ENCODE results near the gene HOXD13. TPM values are rescaled to one million over a fixed set of nuclear protein-coding genes. Genes with fewer than 3 reads are reported as not detected.

Gene HOXD13
- total and polyA plus RNA-seq, 2 of the 13 experiments (the other 11 are each of a cell fraction or from before 2014, with no cell fraction given): not detected

GRCh38 chr2:176088048-176088936 lies 4.2 kb upstream of the HOXD13 start (continued):
- TF ChIP-seq MYC (CRISPR knock-in tag; IDR thresholded peaks at IDR 0.05; ENCODE audit: borderline replicate concordance): peak; percentile 22; the same call in 1 of the 2 replicates

- POLR2A ChIA-PET: no interaction called here
- H3K4me2 ChIP-seq (ENCODE audit: low read depth, low read length): no peak overlapping the region
- peaks cover 25% of the 10 kb centered on the region for H3K4me1 ChIP-seq (ENCODE audit: insufficient read depth, low read length)
- TF ChIP-seq ZNF263 (CRISPR knock-in tag; IDR thresholded peaks at IDR 0.05) (no peak), ZFP62 (CRISPR knock-in tag; IDR thresholded peaks at IDR 0.05) (no peak), NR2C2 (CRISPR knock-in tag; IDR thresholded peaks at IDR 0.05; ENCODE audit: borderline replicate concordance) (no peak), RNF2 (conservative IDR thresholded peaks at IDR 0.05; ENCODE audit: low read depth) (0 out of 2 replicates have a peak, but pooled peaks have one; percentile 19), NFIB (CRISPR knock-in tag; IDR thresholded peaks at IDR 0.05; ENCODE audit: borderline replicate concordance) (no peak), ATF4 (CRISPR knock-in tag; IDR thresholded peaks at IDR 0.05) (no peak)
- TF ChIP-seq, protein P1, sequence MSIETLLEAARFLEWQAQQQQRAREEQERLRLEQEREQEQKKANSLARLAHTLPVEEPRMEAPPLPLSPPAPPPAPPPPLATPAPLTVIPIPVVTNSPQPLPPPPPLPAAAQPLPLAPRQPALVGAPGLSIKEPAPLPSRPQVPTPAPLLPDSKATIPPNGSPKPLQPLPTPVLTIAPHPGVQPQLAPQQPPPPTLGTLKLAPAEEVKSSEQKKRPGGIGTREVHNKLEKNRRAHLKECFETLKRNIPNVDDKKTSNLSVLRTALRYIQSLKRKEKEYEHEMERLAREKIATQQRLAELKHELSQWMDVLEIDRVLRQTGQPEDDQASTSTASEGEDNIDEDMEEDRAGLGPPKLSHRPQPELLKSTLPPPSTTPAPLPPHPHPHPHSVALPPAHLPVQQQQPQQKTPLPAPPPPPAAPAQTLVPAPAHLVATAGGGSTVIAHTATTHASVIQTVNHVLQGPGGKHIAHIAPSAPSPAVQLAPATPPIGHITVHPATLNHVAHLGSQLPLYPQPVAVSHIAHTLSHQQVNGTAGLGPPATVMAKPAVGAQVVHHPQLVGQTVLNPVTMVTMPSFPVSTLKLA (IDR thresholded peaks at IDR 0.05): no peak
- no peak overlapping the region for H3K27ac ChIP-seq (ENCODE audit: extremely low read length, insufficient read depth, low read length)
- intact Hi-C loops (cut with micrococcal nuclease; ENCODE audit: unreplicated experiment): loop anchor here (1.0 to 2.0 kb wide), 4 partner anchors 88 to 723 kb away; no protein-coding TSS in a partner anchor
- no peak for ATAC-seq
- H3K4me3 ChIP-seq (replicated peaks in 1 of 3; ENCODE audit: insufficient read depth in 1 of 3, low read depth in 2 of 3, low read length in 3 of 3): no peak overlapping the region
- in situ Hi-C loops (cut with HindIII; ENCODE audit: extremely low pct_ligation_motif_present, low pct_unique_long_range_greater_than_20kb): no loop called here
- no peak for DNase-seq (ENCODE audit: low spot score)
- H3K36me3 ChIP-seq (replicated peaks in 1 of 2; ENCODE audit: control insufficient read depth in 1 of 2, insufficient read depth in 2 of 2, low read length in 2 of 2): no peaks in the 10 kb centered on the region
- CTCF ChIA-PET (ENCODE audit: low intra/inter-chr PET ratio, low total read pairs): interaction anchor here (1.2 to 2.1 kb wide), 3 partner anchors 399 to 722 kb away, joined by 7 to 15 read pairs (median 14); no protein-coding TSS in a partner anchor
- WGBS (ENCODE audit: low lambda C conversion rate): 6% methylated on average over 6 of the region's 6 CpGs
- peaks cover 21 to 94% of the 10 kb centered on the region in 2 experiments for H3K27me3 ChIP-seq (ENCODE audit: control insufficient read depth in 1 of 2, insufficient read depth in 2 of 2, low read length in 2 of 2)
- H3K9ac ChIP-seq (ENCODE audit: insufficient read depth, low read depth, low read length): no peak overlapping the region
- no peaks in the 10 kb centered on the region for H4K20me1 ChIP-seq (ENCODE audit: insufficient read depth, low read length)
- BruUV-seq (replicated peaks): no TSS peak
- no peaks in the 10 kb centered on the region for H3K9me3 ChIP-seq (ENCODE audit: low read length)
- no peaks in the 10 kb centered on the region for H3K79me2 ChIP-seq (ENCODE audit: insufficient read depth, low read length)
- no peak overlapping the region for H2AFZ ChIP-seq (ENCODE audit: low read length)
- no peak for FAIRE-seq
Observed at GRCh38 chr2:176088937-176089842, 3.3 kb upstream of the HOXD13 start.

All from HepG2 (cell line).